Measurements from ENCODE around the gene FBXL7.
"Not testable (repeated sequence)": the region's sequence is repeated elsewhere in the genome, so short reads cannot be mapped to it uniquely, and the experiment has no call there.

FBXL7 gene

GRCh38 chr5:15819617-15820016 is 319.6 kb downstream of the FBXL7 start:
- DNase-seq (ENCODE audit: low read depth) = no peak

- no peak for DNase-seq (ENCODE audit: low read depth)
These were observed 321.5 kb downstream of the FBXL7 start for GRCh38 chr5:15821506-15821905.

GRCh38 chr5:15823398-15823797 is 323.4 kb downstream of the FBXL7 start:
- no peak for DNase-seq (ENCODE audit: low read depth)

GRCh38 chr5:15827741-15828140 is 327.8 kb downstream of the FBXL7 start:
- DNase-seq (ENCODE audit: low read depth) = no peak

GRCh38 chr5:15831408-15831807 is 331.4 kb downstream of the FBXL7 start:
- DNase-seq (ENCODE audit: low read depth) = no peak

- no peak for DNase-seq (ENCODE audit: low read depth)
These were observed 333.4 kb downstream of the FBXL7 start for GRCh38 chr5:15833365-15833764.

GRCh38 chr5:15834596-15835245 is 334.7 kb downstream of the FBXL7 start:
- no peak for DNase-seq (ENCODE audit: low read depth)

GRCh38 chr5:15835514-15835913 is 335.5 kb downstream of the FBXL7 start:
- DNase-seq (ENCODE audit: low read depth) = no peak

- no peak for DNase-seq (ENCODE audit: low read depth)
These were observed 337.7 kb downstream of the FBXL7 start for GRCh38 chr5:15837551-15838289.

GRCh38 chr5:15844253-15844652 is 344.3 kb downstream of the FBXL7 start:
- DNase-seq (ENCODE audit: low read depth) = no peak

GRCh38 chr5:15844871-15845270 is 344.9 kb downstream of the FBXL7 start:
- DNase-seq (ENCODE audit: low read depth) = no peak

GRCh38 chr5:15850536-15850935 is 350.6 kb downstream of the FBXL7 start:
- DNase-seq (ENCODE audit: low read depth) = no peak

GRCh38 chr5:15850939-15851341 is 351.0 kb downstream of the FBXL7 start:
- no peak for DNase-seq (ENCODE audit: low read depth)

GRCh38 chr5:15852217-15852616 is 352.2 kb downstream of the FBXL7 start:
- no peak for DNase-seq (ENCODE audit: low read depth)

GRCh38 chr5:15852949-15853348 is 353.0 kb downstream of the FBXL7 start:
- no peak for DNase-seq (ENCODE audit: low read depth)

GRCh38 chr5:15858326-15858725 is 358.3 kb downstream of the FBXL7 start:
- no peak for DNase-seq (ENCODE audit: low read depth)

GRCh38 chr5:15864536-15865215 is 364.7 kb downstream of the FBXL7 start:
- no peak for DNase-seq (ENCODE audit: low read depth)

- not testable (repeated sequence) for DNase-seq (ENCODE audit: low read depth)
These were observed 372.3 kb downstream of the FBXL7 start for GRCh38 chr5:15872259-15872658.

- DNase-seq (ENCODE audit: low read depth) = no peak
These were observed 377.9 kb downstream of the FBXL7 start for GRCh38 chr5:15877914-15878313.

- no peak for DNase-seq (ENCODE audit: low read depth)
These were observed 380.2 kb downstream of the FBXL7 start for GRCh38 chr5:15880201-15880600.

- no peak for DNase-seq (ENCODE audit: low read depth)
These were observed 385.2 kb downstream of the FBXL7 start for GRCh38 chr5:15885156-15885555.

GRCh38 chr5:15886156-15886555 is 386.2 kb downstream of the FBXL7 start:
- DNase-seq (ENCODE audit: low read depth) = no peak

GRCh38 chr5:15887093-15887492 is 387.1 kb downstream of the FBXL7 start:
- no peak for DNase-seq (ENCODE audit: low read depth)
